NCI-H2081 treated with DMSO at 0.1 percent for 48 hours (cell line): Measurements from ENCODE around the gene C2CD4D.
"Not testable (repeated sequence)": the region's sequence is repeated elsewhere in the genome, so short reads cannot be mapped to it uniquely, and the experiment has no call there.

Experiments
- DNase-seq: peaks from one replicate; lab custom pipeline; 2025; lab: John Stamatoyannopoulos, UW

Gene C2CD4D

GRCh38 chr1:151858886-151859665 is 19.5 kb upstream of the C2CD4D start:
- no peak for DNase-seq

GRCh38 chr1:151858030-151858746 is 18.6 kb upstream of the C2CD4D start:
- no peak for DNase-seq

DNA sequence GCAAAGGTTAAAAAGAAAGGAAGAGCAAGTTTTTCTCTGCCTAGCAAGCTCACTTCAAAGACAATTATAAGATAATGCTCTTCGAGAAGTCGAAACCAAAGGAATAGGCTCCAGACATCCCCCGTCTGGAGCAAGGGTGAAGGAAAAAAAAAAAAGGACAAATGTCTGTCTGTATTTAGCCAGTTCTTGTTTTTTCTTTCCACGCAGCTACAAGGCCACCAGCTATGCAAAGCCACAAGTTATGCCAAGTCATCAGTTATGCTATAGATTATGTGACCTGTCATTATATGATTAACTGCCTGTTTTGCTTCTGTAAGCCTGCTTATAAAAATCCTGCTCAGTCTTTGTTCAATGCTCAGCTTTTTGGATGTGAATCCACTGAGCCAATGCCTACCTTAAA is 16.3 kb upstream of the C2CD4D start:
- DNase-seq = no peak

DNA sequence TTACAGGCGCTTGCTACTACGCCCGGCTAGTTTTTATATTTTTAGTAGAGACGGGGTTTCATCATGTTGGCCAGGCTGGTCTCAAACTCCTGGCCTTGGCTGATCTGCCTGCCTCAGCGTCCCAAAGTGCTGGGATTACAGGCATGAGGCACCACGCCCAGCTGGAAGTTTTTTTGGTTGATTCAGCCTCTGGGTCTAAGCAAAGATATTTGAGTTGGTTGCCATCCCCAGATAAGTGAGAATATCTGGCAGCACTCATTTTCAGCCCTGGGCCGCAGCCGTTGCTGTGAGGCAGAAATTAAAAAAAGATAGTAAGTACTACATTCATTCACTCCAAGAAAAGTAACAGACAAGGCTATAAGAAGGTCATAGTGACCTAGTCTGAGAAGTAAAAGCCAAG is 15.9 kb upstream of the C2CD4D start:
- DNase-seq = not testable (repeated sequence)

DNA sequence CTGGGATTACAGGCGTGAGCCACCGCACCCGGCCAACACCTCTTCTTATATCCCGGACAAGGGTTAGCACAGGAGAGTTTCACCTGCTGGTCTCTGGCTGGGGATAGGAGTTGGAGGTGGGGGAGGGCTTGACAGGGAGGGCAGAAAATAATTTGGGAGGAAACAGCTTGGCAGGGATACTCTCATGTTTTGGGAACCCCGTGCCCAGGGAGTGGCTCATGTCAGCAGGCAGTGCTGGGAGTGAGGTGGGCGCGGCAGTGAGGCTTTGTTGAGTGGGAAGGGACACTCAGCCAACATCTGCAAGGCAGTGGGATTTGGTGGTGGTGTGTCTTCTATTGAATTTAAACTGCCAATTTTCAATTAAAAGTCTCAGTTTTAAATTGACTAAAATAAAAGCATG is 15.0 kb upstream of the C2CD4D start:
- DNase-seq = no peak

DNA sequence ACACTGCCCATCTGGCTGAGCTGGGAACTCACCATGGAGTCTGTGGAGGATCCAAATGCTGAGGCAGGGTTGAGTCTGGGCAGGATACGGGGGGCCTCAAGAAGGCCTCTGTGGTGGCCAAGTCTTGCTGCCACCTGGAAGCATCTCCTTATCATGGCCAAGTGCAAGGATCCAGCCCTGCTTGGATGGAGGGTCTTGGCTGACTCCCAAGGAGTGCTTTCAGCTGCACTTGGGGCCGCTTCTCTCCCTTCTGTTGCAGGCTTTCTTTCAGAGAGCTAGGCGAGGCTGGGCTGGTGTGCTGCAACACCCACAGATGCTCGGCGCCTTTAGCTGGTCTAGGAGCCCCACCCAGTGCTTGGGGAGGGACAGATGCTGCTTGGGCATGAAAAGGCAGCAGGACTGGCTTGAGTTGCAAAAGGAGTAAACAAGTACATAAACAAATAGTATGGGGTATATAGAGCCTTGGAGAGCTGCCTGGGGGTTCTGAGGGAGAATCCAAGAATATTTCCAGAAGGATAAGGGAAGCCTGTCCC is 13.9 kb upstream of the C2CD4D start, which contains the start of gene THEM5:
THEM5 (minus strand) TSS at position 302 of the 533 bp plus-strand sequence; CDS start at position 155, 147 bp downstream.
- DNase-seq = no peak

DNA sequence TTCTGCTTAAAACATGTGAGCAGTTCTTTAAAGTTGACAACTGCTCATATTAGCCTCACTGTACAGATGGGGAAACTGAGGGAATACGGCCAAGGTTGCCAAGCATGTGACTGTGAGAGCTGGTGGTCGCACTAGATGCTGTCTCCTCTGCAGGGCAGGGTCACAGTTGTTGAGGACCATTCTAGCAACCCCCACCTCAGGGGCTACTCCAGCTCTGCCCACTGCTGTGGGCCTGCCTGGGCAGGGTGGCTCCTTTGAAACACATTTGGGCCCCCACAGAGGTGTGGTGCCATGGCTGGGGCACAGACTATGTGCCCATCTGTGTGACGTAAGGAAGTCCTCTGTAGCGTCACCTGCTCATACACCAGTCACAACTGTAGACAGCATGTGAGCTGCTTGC is 13.1 kb upstream of the C2CD4D start:
- DNase-seq = no peak

GRCh38 chr1:151851886-151852285 is 12.3 kb upstream of the C2CD4D start:
- DNase-seq = no peak

- DNase-seq = no peak
Measured at GRCh38 chr1:151849871-151850270, 10.3 kb upstream of the C2CD4D start.

DNA sequence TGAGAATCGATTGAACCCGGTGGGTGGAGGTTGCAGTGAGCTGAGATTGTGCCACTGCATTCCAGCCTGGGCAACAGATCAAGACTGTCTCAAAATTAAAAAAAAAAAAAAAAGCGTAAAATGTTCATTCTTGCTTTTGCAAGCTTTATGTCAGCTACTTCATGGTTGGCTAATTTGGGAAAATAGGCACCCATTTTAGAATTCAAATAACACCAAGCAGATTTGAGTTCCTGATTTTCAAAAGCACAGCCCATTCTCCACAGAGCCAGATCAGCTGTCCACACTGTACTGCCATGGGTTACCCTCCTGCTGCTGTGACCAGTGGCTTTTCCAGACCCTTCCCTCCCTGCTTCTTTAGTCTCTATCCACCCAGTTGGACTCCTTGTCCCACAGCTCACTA is 9.5 kb upstream of the C2CD4D start:
- no peak for DNase-seq

DNA sequence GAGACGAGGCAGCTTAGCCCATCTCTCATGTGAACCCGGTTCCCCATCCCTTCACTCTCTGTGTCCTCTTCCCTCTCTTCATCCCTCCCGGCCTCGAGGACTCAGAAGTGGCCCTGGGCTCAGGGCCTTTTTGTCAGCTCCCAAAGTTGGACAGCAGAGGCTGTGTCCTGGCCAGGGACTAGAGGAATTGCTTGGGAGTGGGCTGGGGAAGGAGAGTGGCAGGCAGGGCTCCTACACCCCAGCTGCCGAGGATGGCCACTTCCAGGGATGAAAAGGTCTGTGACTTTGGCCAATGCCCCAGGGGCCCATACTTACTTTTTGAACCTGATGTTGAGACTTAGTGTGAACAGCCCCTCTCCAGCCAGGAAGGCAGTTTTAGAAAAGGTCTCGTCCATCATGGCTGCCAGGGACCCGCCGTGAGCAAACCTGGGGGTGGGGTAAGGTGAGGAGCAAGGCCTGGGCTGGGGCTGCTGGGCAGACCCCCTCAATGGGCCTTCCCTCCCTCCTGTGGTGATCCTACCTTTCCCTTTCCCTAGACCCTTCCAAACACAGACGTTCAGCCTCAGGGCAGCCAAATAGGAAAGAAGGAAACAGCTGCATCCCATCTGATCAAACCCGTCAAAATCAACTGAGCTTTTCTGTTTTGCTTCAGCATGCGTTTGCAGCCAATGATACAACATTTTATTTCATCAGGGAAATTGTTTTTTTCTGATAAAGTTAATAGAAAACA is 8.4 kb upstream of the C2CD4D start:
- DNase-seq = no peak

DNA sequence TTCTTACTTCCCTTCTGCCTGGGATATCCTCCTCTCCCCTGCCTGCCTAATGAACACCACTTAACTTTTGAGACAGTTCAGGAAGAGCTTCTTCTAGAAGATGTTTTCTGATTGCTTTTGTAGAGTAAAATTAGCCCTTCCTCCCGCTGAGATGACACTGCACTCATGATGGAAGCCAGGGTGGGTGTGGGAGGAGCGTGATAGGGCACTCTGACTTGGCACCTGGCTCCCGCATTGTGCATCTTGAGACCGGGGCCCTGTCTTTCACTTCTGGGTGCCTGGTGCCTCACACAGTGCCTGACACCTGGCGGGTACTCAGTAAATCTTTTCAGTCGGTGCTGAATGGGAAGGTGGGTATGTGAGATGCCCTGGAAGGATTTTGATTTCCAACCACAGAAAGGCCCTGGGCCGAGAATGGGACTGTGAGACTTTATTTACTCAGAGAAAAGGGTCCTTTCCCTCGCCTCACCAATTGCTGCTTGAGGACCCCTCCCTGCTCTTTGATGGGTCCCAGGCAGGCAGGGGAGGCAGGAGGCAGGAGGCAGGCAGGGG is 7.1 kb upstream of the C2CD4D start:
- DNase-seq = no peak

GRCh38 chr1:151846062-151846568 is 6.5 kb upstream of the C2CD4D start:
- DNase-seq = no peak

- no peak for DNase-seq
Measured at GRCh38 chr1:151843398-151843797, 3.8 kb upstream of the C2CD4D start.

DNA sequence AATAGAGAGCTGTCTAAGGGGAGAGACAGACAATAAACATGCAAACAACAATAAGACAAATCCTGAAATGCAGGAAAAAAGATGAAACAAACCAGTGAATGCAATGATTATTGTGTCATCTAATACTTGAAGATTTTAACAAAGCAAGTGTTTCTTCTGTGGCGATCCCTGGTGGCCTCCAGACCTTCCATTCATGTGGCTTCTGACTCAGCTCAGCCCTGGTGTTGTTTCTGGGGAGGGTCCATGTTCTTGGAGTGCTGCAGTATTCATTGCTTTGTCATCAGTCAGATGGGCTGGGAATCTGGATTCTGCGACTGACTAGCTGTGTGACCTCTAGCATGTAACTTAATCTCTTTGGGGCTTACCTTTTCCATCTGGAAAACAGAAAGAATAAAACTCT is 1.5 kb upstream of the C2CD4D start:
- DNase-seq = no peak

DNA sequence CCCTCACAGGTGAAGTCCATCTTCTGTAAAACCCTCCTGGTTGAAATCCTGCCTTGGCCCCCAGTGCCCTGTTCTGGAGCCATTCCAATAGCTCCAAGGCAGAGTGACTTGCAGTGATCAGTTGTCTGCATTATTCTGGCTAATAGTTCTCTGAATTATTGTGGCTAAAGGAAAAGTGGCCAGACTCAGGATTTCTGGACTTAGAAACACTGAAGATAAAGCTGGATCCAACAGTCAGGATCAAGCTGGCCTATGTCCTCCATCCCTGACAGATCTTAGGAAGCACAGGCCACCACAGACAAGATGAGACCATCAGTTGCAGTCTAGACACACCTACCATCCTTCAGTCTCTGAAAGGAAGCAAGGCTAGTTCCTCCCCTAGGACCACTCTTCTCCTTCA is 801 bp upstream of the C2CD4D start:
- no peak for DNase-seq

- DNase-seq = no peak
Measured at GRCh38 chr1:151839082-151839412, 573 bp downstream of the C2CD4D start.

DNA sequence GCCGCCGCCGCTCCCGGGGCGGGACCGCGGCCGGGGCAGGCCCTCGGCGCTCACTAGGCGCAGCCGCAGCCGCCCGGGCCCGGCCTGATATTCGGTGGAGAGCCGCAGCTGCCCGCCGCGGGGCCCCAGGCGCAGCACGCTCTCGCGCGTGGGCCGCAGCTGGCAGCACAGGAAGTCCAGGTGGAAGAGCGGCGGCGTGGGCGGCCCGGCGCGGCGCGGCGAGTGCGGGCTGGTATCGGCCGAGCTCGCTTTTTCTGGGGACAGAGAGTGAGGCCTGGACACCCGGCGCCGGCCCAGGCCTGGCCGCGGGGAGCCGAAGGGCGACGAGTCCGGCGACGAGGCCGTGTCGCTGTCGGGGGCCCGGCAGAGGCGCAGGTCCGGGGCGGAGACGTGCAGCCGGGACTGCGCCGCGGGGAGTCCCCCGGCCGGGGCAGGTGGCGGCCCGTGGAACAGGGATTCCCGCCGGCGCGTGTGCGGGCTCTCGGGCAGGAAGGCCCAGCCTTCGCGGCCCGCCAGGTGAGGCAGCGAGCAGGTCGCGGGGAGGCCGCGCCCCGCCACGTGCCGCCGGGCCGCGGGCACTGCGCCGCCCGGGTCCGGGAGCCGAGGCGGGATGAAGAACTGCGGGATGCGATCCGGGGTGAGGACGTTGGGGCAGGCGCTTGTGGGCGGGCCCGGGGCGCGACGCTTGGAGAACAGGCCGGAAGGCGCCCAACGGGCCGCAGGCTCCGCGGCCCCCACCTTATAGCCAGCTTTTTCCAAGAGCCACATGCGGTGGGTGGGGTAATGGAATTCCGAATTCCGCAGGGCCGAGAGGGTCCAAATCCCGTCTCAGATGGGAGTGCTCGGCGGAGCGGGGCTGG is 1.2 kb downstream of the C2CD4D start:
- DNase-seq = no peak

DNA sequence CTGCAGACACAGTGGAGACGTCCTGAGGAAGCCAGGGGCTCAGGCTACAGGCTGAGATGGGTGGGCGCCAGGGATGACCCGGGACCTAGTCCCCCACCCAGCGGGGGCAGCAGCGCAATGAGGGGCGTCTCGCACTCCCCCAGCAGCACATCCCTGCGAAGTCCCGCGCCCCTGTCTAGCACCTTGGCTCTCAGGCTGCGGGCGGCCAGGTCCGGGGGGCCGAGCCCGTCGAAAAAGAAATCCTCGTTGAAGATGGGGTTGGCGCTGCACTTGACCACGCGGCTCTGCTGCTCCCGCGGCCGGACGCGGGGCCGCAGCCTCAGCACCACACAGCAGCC is 1.8 kb downstream of the C2CD4D start:
- DNase-seq = no peak

DNA sequence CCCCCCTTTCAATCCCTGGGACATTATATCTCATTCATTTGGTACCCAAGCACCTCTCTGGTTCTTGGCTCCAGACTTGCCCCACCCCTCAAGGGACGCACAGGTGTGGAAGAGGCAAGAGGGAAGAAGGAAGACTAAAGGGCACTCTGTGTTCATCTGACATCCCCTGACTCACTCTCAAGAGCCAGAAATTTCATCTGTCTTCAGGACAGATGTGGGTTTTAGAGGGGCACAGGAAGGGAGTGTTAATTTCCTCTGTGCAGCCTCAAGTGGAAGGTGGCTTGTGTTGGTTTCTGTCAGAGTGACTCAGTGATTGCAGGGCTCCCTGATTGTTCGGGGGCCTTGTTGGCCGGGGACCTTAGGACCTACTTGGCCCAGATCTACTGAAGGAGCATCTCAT is 2.4 kb downstream of the C2CD4D start:
- DNase-seq = no peak

- no peak for DNase-seq
Measured at GRCh38 chr1:151835596-151835995, 4.0 kb downstream of the C2CD4D start.
